GM23338 (cell line): ENCODE measurements around the gene NEK8. TPM values are rescaled to one million over a fixed set of nuclear protein-coding genes. Genes with fewer than 3 reads are reported as not detected.

ENCODE experiments used
- CREB1 ChIP-seq: fragments of 250-450 bp; sonication (Bioruptor Pico); IDR thresholded peaks from 2 replicates; pipeline ENCODE4 v1.5.0; 2020; ENCODE audit warnings: low read depth, mild to moderate bottlenecking, moderate library complexity
- EZH2 ChIP-seq: fragments of 200-600 bp; sonication (generic); IDR thresholded peaks from one replicate; pipeline ENCODE4 v1.8.0; 2017; ENCODE audit warnings: antibody characterized with exemption, mild to moderate bottlenecking, low read depth; ENCODE audit not compliant: unreplicated experiment
- NANOG ChIP-seq: IDR thresholded peaks from 2 replicates; pipeline ENCODE4 v1.6.1; 2016; ENCODE audit warnings: antibody characterized with exemption, borderline replicate concordance
- POLR2AphosphoS5 ChIP-seq: IDR thresholded peaks from 2 replicates; pipeline ENCODE4 v1.6.1; 2016; ENCODE audit warnings: antibody characterized with exemption, low read depth
- STAT1 ChIP-seq: IDR thresholded peaks from one replicate; pipeline ENCODE4 v1.6.1; 2016; ENCODE audit warnings: antibody characterized with exemption; ENCODE audit not compliant: unreplicated experiment
- polyA plus RNA-seq: library from polyadenylated mRNA; unstranded; fragments of >200 nt; fragmentation: Nextera tagmentation; extraction: Ambion mirVana; gene quantifications from 2 replicates; pipeline ENCODE4 v1.2.1, GENCODE V29; 2016
- total RNA-seq: library from RNA; depleted of rRNA; stranded (reverse); fragments of >200 nt; shearing (Covaris generic); gene quantifications from 2 replicates; pipeline ENCODE4 v1.2.3, GENCODE V29; 2014
- TF ChIP-seq, protein P1 (sequence below): fragments of 250-450 bp; sonication (Bioruptor Pico); IDR thresholded peaks from 2 replicates; pipeline ENCODE4 v1.5.0; 2020; ENCODE audit warnings: mild to moderate bottlenecking, moderate library complexity
- TF ChIP-seq, protein P2 (sequence below): IDR thresholded peaks from 2 replicates; pipeline ENCODE4 v1.6.1; 2016; ENCODE audit warnings: antibody characterized with exemption
- TF ChIP-seq, protein P3 (sequence below): IDR thresholded peaks from one replicate; pipeline ENCODE4 v1.6.1; 2018; ENCODE audit warnings: antibody characterized with exemption; ENCODE audit not compliant: unreplicated experiment
- TF ChIP-seq, protein P4 (sequence below), 2 experiments: fragments of 200-600 bp in 1 of 2; sonication (generic) in 1 of 2; conservative IDR thresholded peaks; 2 replicates each; pipeline versions ENCODE4 v1.5.1 to v1.6.1; 2016 to 2017; ENCODE audit warnings: antibody characterized with exemption in 2 of 2, low read depth in 2 of 2, mild to moderate bottlenecking in 2 of 2, moderate library complexity in 1 of 2

Gene NEK8
- total and polyA plus RNA-seq, 2 experiments from 2014 or later, result 10.0 to 14.9 TPM

DNA sequence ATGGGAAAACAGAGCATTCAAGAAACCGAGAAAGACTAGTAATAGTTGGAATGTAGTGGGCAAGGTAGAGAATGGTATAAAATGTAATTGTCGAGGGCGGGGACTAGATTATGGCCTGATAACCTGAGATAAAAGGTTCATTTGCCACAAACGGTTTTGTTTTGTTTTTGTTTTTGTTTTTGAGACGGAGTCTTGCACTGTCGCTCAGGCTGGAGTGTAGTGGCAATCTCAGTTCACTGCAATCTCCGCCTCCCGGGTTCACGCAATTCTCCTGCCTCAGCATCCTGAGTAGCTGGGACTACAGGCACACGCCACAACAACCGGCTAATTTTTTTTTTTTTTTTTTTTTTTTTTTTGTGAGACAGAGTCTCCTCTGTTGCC, 1.4 kb downstream of the NEK8 start (continued):
- TF ChIP-seq, protein P1, sequence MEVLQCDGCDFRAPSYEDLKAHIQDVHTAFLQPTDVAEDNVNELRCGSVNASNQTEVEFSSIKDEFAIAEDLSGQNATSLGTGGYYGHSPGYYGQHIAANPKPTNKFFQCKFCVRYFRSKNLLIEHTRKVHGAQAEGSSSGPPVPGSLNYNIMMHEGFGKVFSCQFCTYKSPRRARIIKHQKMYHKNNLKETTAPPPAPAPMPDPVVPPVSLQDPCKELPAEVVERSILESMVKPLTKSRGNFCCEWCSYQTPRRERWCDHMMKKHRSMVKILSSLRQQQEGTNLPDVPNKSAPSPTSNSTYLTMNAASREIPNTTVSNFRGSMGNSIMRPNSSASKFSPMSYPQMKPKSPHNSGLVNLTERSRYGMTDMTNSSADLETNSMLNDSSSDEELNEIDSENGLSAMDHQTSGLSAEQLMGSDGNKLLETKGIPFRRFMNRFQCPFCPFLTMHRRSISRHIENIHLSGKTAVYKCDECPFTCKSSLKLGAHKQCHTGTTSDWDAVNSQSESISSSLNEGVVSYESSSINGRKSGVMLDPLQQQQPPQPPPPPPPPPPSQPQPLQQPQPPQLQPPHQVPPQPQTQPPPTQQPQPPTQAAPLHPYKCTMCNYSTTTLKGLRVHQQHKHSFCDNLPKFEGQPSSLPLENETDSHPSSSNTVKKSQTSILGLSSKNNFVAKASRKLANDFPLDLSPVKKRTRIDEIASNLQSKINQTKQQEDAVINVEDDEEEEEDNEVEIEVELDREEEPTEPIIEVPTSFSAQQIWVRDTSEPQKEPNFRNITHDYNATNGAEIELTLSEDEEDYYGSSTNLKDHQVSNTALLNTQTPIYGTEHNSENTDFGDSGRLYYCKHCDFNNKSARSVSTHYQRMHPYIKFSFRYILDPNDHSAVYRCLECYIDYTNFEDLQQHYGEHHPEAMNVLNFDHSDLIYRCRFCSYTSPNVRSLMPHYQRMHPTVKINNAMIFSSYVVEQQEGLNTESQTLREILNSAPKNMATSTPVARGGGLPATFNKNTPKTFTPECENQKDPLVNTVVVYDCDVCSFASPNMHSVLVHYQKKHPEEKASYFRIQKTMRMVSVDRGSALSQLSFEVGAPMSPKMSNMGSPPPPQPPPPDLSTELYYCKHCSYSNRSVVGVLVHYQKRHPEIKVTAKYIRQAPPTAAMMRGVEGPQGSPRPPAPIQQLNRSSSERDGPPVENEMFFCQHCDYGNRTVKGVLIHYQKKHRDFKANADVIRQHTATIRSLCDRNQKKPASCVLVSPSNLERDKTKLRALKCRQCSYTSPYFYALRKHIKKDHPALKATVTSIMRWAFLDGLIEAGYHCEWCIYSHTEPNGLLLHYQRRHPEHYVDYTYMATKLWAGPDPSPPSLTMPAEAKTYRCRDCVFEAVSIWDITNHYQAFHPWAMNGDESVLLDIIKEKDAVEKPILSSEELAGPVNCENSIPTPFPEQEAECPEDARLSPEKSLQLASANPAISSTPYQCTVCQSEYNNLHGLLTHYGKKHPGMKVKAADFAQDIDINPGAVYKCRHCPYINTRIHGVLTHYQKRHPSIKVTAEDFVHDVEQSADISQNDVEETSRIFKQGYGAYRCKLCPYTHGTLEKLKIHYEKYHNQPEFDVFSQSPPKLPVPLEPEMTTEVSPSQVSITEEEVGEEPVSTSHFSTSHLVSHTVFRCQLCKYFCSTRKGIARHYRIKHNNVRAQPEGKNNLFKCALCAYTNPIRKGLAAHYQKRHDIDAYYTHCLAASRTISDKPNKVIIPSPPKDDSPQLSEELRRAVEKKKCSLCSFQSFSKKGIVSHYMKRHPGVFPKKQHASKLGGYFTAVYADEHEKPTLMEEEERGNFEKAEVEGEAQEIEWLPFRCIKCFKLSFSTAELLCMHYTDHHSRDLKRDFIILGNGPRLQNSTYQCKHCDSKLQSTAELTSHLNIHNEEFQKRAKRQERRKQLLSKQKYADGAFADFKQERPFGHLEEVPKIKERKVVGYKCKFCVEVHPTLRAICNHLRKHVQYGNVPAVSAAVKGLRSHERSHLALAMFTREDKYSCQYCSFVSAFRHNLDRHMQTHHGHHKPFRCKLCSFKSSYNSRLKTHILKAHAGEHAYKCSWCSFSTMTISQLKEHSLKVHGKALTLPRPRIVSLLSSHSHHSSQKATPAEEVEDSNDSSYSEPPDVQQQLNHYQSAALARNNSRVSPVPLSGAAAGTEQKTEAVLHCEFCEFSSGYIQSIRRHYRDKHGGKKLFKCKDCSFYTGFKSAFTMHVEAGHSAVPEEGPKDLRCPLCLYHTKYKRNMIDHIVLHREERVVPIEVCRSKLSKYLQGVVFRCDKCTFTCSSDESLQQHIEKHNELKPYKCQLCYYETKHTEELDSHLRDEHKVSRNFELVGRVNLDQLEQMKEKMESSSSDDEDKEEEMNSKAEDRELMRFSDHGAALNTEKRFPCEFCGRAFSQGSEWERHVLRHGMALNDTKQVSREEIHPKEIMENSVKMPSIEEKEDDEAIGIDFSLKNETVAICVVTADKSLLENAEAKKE (CRISPR knock-in tag), result no peak
- TF ChIP-seq, protein P2, sequence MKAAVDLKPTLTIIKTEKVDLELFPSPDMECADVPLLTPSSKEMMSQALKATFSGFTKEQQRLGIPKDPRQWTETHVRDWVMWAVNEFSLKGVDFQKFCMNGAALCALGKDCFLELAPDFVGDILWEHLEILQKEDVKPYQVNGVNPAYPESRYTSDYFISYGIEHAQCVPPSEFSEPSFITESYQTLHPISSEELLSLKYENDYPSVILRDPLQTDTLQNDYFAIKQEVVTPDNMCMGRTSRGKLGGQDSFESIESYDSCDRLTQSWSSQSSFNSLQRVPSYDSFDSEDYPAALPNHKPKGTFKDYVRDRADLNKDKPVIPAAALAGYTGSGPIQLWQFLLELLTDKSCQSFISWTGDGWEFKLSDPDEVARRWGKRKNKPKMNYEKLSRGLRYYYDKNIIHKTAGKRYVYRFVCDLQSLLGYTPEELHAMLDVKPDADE, result no peak
- TF ChIP-seq, protein P3, sequence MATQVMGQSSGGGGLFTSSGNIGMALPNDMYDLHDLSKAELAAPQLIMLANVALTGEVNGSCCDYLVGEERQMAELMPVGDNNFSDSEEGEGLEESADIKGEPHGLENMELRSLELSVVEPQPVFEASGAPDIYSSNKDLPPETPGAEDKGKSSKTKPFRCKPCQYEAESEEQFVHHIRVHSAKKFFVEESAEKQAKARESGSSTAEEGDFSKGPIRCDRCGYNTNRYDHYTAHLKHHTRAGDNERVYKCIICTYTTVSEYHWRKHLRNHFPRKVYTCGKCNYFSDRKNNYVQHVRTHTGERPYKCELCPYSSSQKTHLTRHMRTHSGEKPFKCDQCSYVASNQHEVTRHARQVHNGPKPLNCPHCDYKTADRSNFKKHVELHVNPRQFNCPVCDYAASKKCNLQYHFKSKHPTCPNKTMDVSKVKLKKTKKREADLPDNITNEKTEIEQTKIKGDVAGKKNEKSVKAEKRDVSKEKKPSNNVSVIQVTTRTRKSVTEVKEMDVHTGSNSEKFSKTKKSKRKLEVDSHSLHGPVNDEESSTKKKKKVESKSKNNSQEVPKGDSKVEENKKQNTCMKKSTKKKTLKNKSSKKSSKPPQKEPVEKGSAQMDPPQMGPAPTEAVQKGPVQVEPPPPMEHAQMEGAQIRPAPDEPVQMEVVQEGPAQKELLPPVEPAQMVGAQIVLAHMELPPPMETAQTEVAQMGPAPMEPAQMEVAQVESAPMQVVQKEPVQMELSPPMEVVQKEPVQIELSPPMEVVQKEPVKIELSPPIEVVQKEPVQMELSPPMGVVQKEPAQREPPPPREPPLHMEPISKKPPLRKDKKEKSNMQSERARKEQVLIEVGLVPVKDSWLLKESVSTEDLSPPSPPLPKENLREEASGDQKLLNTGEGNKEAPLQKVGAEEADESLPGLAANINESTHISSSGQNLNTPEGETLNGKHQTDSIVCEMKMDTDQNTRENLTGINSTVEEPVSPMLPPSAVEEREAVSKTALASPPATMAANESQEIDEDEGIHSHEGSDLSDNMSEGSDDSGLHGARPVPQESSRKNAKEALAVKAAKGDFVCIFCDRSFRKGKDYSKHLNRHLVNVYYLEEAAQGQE, result no peak
- TF ChIP-seq POLR2AphosphoS5, result no peak
- TF ChIP-seq, protein P4, sequence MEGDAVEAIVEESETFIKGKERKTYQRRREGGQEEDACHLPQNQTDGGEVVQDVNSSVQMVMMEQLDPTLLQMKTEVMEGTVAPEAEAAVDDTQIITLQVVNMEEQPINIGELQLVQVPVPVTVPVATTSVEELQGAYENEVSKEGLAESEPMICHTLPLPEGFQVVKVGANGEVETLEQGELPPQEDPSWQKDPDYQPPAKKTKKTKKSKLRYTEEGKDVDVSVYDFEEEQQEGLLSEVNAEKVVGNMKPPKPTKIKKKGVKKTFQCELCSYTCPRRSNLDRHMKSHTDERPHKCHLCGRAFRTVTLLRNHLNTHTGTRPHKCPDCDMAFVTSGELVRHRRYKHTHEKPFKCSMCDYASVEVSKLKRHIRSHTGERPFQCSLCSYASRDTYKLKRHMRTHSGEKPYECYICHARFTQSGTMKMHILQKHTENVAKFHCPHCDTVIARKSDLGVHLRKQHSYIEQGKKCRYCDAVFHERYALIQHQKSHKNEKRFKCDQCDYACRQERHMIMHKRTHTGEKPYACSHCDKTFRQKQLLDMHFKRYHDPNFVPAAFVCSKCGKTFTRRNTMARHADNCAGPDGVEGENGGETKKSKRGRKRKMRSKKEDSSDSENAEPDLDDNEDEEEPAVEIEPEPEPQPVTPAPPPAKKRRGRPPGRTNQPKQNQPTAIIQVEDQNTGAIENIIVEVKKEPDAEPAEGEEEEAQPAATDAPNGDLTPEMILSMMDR (conservative IDR thresholded peaks at IDR 0.05; ENCODE audit: low read depth in 2 of 2), result no peak
- no peak for TF ChIP-seq EZH2
- TF ChIP-seq CREB1 (CRISPR knock-in tag), result no peak
- no peak for TF ChIP-seq STAT1
- TF ChIP-seq NANOG, result no peak
